NB4 (cell line): ENCODE measurements around the gene TMEM63B.

Experiments used
- DNase-seq: peaks from one replicate; pipeline ENCODE4 v3.0.0; 2010; ENCODE audit warnings: low read depth
- H3K4me3 ChIP-seq: one replicate; pipeline ENCODE4 v1.5.1; 2011; ENCODE audit warnings: mild to moderate bottlenecking, low read depth, low read length, moderate library complexity
- MYC ChIP-seq: IDR thresholded peaks from 2 replicates; pipeline ENCODE4 v1.6.1; 2011; ENCODE audit warnings: low read depth, low read length
- POLR2A ChIP-seq: IDR thresholded peaks from 2 replicates; pipeline ENCODE4 v1.6.1; 2011; ENCODE audit warnings: mild to moderate bottlenecking; ENCODE audit not compliant: insufficient read length; ENCODE audit errors: extremely low read depth
- TF ChIP-seq, protein P1 (sequence below): IDR thresholded peaks from one replicate; pipeline ENCODE4 v1.5.1; 2012; ENCODE audit warnings: low read depth, low read length
- TF ChIP-seq, protein P2 (sequence below): IDR thresholded peaks from 2 replicates; pipeline ENCODE4 v1.6.1; 2011; ENCODE audit warnings: low read depth, low read length

Gene TMEM63B

DNA sequence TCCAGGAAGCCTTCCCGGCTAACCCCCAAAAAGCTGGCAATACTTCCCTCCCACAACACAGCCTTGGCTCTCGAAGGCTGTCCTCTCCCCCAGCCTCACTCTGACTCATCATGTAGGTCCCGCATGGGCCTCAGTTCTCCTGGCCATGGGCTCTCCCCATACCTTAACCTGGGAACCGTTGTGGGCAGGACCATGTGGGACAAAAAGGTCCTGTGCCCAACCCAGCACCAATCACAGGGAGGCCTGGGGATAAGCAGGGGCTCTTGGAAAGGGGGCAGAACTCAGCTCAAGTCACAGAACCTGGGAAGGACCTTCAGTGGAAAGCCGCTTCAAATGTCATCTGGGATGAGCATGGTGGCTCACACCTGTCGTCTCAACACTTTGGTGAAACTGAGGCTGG is 45.6 kb upstream of the TMEM63B start:
- no peak overlapping the region for H3K4me3 ChIP-seq
- TF ChIP-seq POLR2A: no peak
- TF ChIP-seq, protein P1, sequence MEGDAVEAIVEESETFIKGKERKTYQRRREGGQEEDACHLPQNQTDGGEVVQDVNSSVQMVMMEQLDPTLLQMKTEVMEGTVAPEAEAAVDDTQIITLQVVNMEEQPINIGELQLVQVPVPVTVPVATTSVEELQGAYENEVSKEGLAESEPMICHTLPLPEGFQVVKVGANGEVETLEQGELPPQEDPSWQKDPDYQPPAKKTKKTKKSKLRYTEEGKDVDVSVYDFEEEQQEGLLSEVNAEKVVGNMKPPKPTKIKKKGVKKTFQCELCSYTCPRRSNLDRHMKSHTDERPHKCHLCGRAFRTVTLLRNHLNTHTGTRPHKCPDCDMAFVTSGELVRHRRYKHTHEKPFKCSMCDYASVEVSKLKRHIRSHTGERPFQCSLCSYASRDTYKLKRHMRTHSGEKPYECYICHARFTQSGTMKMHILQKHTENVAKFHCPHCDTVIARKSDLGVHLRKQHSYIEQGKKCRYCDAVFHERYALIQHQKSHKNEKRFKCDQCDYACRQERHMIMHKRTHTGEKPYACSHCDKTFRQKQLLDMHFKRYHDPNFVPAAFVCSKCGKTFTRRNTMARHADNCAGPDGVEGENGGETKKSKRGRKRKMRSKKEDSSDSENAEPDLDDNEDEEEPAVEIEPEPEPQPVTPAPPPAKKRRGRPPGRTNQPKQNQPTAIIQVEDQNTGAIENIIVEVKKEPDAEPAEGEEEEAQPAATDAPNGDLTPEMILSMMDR: no peak
- TF ChIP-seq, protein P2, sequence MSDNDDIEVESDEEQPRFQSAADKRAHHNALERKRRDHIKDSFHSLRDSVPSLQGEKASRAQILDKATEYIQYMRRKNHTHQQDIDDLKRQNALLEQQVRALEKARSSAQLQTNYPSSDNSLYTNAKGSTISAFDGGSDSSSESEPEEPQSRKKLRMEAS: no peak
- no peak for TF ChIP-seq MYC
- no peak for DNase-seq

GRCh38 chr6:44082872-44083321 is 44.5 kb upstream of the TMEM63B start:
- DNase-seq: no peak
- H3K4me3 ChIP-seq: no peak overlapping the region
- TF ChIP-seq, protein P2: no peak
- no peak for TF ChIP-seq MYC
- TF ChIP-seq, protein P1: no peak
- no peak for TF ChIP-seq POLR2A

GRCh38 chr6:44084231-44085014 is 42.9 kb upstream of the TMEM63B start:
- no peak overlapping the region for H3K4me3 ChIP-seq
- no peak for DNase-seq
- TF ChIP-seq MYC: peak; percentile 96
- TF ChIP-seq, protein P2: peak; percentile 99
- TF ChIP-seq POLR2A: no peak

DNA sequence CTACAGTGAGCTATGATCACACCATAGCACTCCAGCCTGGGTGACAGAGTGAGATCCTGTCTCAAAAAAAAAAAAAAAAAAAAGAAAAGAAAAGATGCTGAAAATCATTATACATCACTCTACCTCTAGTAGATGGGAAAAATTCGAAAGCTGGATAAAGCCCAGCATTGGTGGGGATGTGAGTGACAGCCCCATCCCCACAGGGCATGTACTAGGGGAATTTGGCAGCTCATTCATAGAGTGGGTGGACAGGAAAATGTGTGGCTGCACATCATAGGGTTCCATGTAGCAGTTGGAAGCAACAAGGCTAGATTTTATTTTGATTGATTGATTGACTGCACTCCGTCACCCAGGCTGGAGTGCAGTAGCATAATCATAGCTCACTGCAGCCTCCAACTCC is 42.1 kb upstream of the TMEM63B start:
- no peak overlapping the region for H3K4me3 ChIP-seq
- TF ChIP-seq POLR2A (no peak), MYC (no peak)
- TF ChIP-seq, protein P2: no peak
- TF ChIP-seq, protein P1: no peak
- DNase-seq: no peak

DNA sequence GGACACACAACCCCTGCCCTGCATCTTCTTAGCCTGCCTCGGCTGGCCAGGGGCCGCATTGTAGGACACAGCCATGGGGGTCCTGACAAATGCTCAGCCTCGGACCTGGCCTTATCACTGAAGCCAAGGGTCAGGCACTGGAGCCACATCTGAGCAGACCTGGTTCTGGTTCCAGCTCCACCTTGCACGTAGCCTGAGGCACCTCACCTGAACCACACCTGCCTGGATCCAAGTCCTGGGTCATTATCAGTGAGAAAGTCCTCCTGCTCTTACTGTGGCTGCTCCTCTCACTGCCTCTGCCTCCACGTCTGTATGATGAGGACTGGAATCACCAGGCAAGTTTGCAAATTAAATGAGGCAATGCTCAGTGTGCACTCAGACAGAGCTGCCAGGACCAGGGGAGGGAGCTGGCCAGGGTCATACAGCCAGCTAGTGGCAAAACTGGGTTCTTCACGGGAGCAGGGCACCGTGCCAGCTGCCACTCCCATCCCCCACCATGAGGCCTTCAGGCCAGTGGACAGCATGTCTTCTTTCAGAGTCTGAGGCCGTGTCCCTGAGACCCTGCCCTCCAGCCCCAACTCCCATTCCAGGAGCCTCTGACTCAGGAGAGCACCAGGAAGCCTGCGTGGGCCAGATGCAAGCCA is 40.3 kb upstream of the TMEM63B start:
- no peak for TF ChIP-seq POLR2A
- no peak for TF ChIP-seq MYC
- TF ChIP-seq, protein P1: no peak
- no peak overlapping the region for H3K4me3 ChIP-seq

DNA sequence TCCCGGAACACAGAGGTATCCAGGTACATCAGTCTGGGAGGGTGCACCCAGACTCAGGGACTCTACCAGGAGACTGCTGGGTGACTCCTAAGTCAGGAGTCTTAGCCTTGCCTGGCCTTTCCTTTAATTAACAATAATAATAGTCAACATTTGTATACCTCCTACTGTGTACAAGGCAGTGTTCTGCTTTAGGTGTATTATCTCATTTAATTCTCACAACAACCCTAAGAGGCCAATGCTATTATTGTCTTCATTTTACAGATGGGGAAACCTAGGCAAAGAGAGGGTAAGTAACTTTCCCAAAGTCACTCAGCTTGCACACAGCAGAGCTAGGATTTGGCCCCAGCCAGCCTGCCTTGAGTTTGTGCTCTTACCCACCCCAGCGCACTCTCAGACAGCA is 39.7 kb upstream of the TMEM63B start:
- DNase-seq: no peak
- TF ChIP-seq MYC: no peak
- H3K4me3 ChIP-seq: no peak overlapping the region

More for the DNA sequence above, 40.3 kb upstream of the TMEM63B start:
- DNase-seq: no peak
